Ectodermal cell (in vitro differentiated cells): ENCODE results near the gene NAB1.

ENCODE experiments used
- H3K27ac ChIP-seq: 2 replicates; pipeline ENCODE4 v1.7.0; 2013; ENCODE audit warnings: mild to moderate bottlenecking, low read depth, low read length; ENCODE audit not compliant: insufficient read depth, poor library complexity, severe bottlenecking
- H3K27me3 ChIP-seq: 2 replicates; pipeline ENCODE4 v1.7.0; 2013; ENCODE audit warnings: mild to moderate bottlenecking, low read length; ENCODE audit not compliant: insufficient read depth, control insufficient read depth, poor library complexity, severe bottlenecking
- H3K36me3 ChIP-seq: one replicate; pipeline ENCODE4 v1.7.0; 2013; ENCODE audit warnings: low read length; ENCODE audit not compliant: control insufficient read depth, insufficient read depth
- H3K4me1 ChIP-seq: one replicate; pipeline ENCODE4 v1.7.0; 2013; ENCODE audit warnings: low read length; ENCODE audit not compliant: control insufficient read depth, insufficient read depth
- H3K4me3 ChIP-seq: 2 replicates; pipeline ENCODE4 v1.7.0; 2013; ENCODE audit warnings: low read depth, low read length, control low read depth; ENCODE audit not compliant: insufficient read depth
- H3K9me3 ChIP-seq: 2 replicates; pipeline ENCODE4 v1.7.0; 2013; ENCODE audit warnings: mild to moderate bottlenecking, low read length, moderate library complexity; ENCODE audit not compliant: control insufficient read depth
- WGBS, 2 experiments: methylation state at CpG; one replicate each; pipeline ENCODE4 v1.1.7; 2013; ENCODE audit warnings: missing lambda C conversion rate in 2 of 2; 5-methylcytosine and 5-hydroxymethylcytosine counted together

Gene NAB1

GRCh38 chr2:190615555-190616200, 33.2 kb upstream of the NAB1 start:
- H3K36me3 ChIP-seq: no peaks in the 10 kb centered on the region
- no peaks in the 10 kb centered on the region for H3K27me3 ChIP-seq
- no peak overlapping the region for H3K4me3 ChIP-seq
- H3K9me3 ChIP-seq: no peaks in the 10 kb centered on the region
- WGBS, 2 experiments: 12 to 27% methylated on average over 2 to 3 of the region's 3 CpGs
- H3K27ac ChIP-seq: no peak overlapping the region
- H3K4me1 ChIP-seq: no peaks in the 10 kb centered on the region

- Histone ChIP-seq H3K4me1 (no peaks in the 10 kb centered on the region), H3K9me3 (no peaks in the 10 kb centered on the region), H3K36me3 (no peaks in the 10 kb centered on the region), H3K27ac (no peak overlapping the region), H3K4me3 (no peak overlapping the region), H3K27me3 (no peaks in the 10 kb centered on the region)
- 91 to 92% methylated on average over 3 of the region's 3 CpGs for WGBS, 2 experiments
Observed at GRCh38 chr2:190618030-190618429, 30.9 kb upstream of the NAB1 start.

GRCh38 chr2:190625691-190626090, 23.2 kb upstream of the NAB1 start:
- no peaks in the 10 kb centered on the region for H3K4me1 ChIP-seq
- no peak overlapping the region for H3K4me3 ChIP-seq
- H3K27me3 ChIP-seq: no peaks in the 10 kb centered on the region
- H3K27ac ChIP-seq: no peak overlapping the region
- no peaks in the 10 kb centered on the region for H3K36me3 ChIP-seq
- H3K9me3 ChIP-seq: no peaks in the 10 kb centered on the region

GRCh38 chr2:190626641-190627210, 22.2 kb upstream of the NAB1 start:
- Histone ChIP-seq H3K9me3 (no peaks in the 10 kb centered on the region), H3K4me1 (no peaks in the 10 kb centered on the region), H3K27ac (no peak overlapping the region), H3K27me3 (no peaks in the 10 kb centered on the region), H3K36me3 (no peaks in the 10 kb centered on the region), H3K4me3 (no peak overlapping the region)
- WGBS, 2 experiments: 91 to 94% methylated on average over 7 of the region's 7 CpGs

- Histone ChIP-seq H3K9me3 (no peaks in the 10 kb centered on the region), H3K36me3 (no peaks in the 10 kb centered on the region), H3K4me3 (no peak overlapping the region), H3K4me1 (no peaks in the 10 kb centered on the region), H3K27me3 (no peaks in the 10 kb centered on the region), H3K27ac (no peak overlapping the region)
- 66 to 67% methylated on average over 23 of the region's 23 CpGs for WGBS, 2 experiments
Observed at GRCh38 chr2:190627448-190628412, 21.2 kb upstream of the NAB1 start.

- WGBS, 2 experiments: 96 to 97% methylated on average over 7 of the region's 7 CpGs
- Histone ChIP-seq H3K36me3 (no peaks in the 10 kb centered on the region), H3K9me3 (no peaks in the 10 kb centered on the region), H3K4me3 (no peak overlapping the region), H3K27ac (no peak overlapping the region), H3K4me1 (no peaks in the 10 kb centered on the region), H3K27me3 (no peaks in the 10 kb centered on the region)
Observed at GRCh38 chr2:190628591-190629319, 20.1 kb upstream of the NAB1 start.

GRCh38 chr2:190634381-190634780, 14.5 kb upstream of the NAB1 start:
- Histone ChIP-seq H3K36me3 (no peaks in the 10 kb centered on the region), H3K4me3 (no peak overlapping the region), H3K4me1 (no peaks in the 10 kb centered on the region), H3K27me3 (no peaks in the 10 kb centered on the region), H3K27ac (no peak overlapping the region), H3K9me3 (no peaks in the 10 kb centered on the region)
- 90 to 97% methylated on average over 3 of the region's 3 CpGs for WGBS, 2 experiments

GRCh38 chr2:190635781-190636180, 13.1 kb upstream of the NAB1 start:
- H3K9me3 ChIP-seq: no peaks in the 10 kb centered on the region
- H3K27me3 ChIP-seq: no peaks in the 10 kb centered on the region
- no peak overlapping the region for H3K27ac ChIP-seq
- H3K4me3 ChIP-seq: no peak overlapping the region
- H3K36me3 ChIP-seq: no peaks in the 10 kb centered on the region
- H3K4me1 ChIP-seq: no peaks in the 10 kb centered on the region
- WGBS, 2 experiments: 91 to 92% methylated on average over 4 of the region's 4 CpGs

- Histone ChIP-seq H3K27ac (no peak overlapping the region), H3K9me3 (no peaks in the 10 kb centered on the region), H3K36me3 (no peaks in the 10 kb centered on the region), H3K4me3 (no peak overlapping the region), H3K27me3 (no peaks in the 10 kb centered on the region), H3K4me1 (no peaks in the 10 kb centered on the region)
- 93 to 98% methylated on average over 3 of the region's 3 CpGs for WGBS, 2 experiments
Observed at GRCh38 chr2:190636361-190636760, 12.5 kb upstream of the NAB1 start.

- Histone ChIP-seq H3K36me3 (no peaks in the 10 kb centered on the region), H3K4me1 (no peaks in the 10 kb centered on the region), H3K4me3 (no peak overlapping the region), H3K27me3 (no peaks in the 10 kb centered on the region), H3K9me3 (no peaks in the 10 kb centered on the region), H3K27ac (no peak overlapping the region)
- WGBS, 2 experiments: 80 to 82% methylated on average over 1 of the region's 1 CpG
Observed at GRCh38 chr2:190637281-190637734, 11.6 kb upstream of the NAB1 start.
